NCI-H82 (cell line): Measurements from ENCODE around the gene DEDD2.
"Not testable (repeated sequence)": the region's sequence is repeated elsewhere in the genome, so short reads cannot be mapped to it uniquely, and the experiment has no call there.

ENCODE experiments used
- DNase-seq: peaks from one replicate; lab custom pipeline; 2025; lab: John Stamatoyannopoulos, UW

Gene DEDD2

GRCh38 chr19:42217520-42218437 lies at the start of gene DEDD2:
Gene DEDD2 (minus strand): TSS chr19:42217677. CDS start chr19:42217007, 670 bp downstream.
- DNase-seq, result peak; percentile 98

DNA sequence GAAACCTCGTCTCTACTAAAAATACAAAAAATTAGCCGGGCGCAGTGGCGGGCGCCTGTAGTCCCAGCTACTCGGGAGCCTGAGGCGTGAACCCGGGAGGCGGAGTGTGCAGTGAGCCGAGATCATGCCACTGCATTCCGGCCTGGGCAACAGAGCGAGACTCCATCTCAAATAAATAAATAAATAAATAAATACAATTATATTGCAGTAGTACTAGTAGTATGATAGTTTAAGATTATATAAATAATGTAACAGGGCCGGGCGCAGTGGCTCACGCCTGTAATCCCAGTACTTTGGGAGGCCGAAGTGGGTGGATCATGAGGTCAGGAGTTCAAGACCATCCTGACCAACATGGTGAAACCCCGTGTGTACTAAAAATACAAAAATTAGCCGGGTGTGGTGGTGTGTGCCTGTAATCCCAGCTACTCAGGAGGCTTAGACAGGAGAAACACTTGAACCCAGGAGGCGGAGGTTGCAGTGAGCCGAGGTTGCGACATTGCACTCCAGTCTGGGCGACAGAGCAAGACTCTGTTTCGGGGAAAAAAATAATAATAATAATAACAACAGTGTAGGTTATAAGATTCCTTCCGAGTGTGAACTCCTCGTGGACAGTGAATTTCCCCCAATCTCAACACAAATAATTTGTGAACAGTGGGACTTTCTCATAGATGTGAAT lies 49.6 kb upstream of the DEDD2 start:
- DNase-seq, result not testable (repeated sequence)

DNA sequence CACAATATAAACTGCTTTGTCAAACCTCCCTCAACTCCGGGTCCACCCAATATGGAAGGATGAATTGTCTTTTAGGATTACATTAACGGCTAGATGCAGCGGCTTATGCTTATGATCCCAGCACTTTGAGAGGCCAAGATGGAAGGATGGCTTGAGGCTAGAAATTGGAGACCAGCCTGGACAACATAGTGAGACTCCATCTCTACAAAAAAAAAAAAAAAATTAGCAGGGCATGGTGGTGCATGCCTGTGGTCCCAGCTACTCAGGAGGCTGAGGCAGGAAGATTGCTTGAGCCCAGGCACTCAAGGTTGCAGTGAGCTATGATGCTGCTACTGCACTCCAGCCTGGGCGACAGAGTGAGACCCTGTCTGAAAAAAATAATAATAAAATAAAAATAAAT lies 48.6 kb upstream of the DEDD2 start:
- DNase-seq, result not testable (repeated sequence)

DNA sequence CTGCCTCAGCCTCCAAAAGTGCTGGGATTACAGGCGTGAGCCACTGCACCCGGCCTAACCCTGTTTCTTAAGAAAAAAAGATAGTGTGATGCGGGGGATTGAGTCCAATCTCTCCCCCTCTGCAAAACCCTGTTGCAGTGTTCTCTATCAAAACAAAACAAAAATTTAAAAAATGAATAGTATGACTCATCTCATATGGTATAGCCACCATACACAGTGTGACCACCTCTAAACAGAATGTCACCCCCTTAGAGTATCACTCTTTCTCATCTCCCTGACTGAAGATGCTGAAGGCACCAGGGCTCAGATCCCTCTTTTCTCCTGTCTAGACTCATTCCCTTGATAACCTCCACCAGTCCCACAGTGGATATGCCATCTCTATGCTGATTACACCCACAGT lies 44.3 kb upstream of the DEDD2 start:
- DNase-seq, result no peak

DNA sequence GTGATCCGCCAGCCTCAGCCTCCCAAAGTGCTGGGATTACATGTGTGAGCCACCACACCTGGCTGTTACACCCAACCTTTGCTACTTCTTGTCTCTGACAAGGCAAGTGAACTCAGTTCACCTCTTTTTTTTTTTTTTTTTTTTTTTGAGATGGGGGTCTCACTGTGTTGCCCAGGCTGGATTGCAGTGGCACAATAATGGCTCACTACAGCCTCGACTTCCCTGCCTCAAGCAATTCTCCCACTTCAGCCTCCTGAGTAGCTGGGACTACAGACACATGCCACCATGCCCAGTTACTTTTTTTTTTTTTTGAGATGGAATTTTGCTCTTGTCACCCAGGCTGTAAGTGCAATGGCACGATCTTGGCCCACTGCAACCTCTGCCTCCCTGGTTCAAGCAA lies 40.4 kb upstream of the DEDD2 start:
- not testable (repeated sequence) for DNase-seq

GRCh38 chr19:42255766-42256745 lies 38.6 kb upstream of the DEDD2 start:
- peak; percentile 81 for DNase-seq

DNA sequence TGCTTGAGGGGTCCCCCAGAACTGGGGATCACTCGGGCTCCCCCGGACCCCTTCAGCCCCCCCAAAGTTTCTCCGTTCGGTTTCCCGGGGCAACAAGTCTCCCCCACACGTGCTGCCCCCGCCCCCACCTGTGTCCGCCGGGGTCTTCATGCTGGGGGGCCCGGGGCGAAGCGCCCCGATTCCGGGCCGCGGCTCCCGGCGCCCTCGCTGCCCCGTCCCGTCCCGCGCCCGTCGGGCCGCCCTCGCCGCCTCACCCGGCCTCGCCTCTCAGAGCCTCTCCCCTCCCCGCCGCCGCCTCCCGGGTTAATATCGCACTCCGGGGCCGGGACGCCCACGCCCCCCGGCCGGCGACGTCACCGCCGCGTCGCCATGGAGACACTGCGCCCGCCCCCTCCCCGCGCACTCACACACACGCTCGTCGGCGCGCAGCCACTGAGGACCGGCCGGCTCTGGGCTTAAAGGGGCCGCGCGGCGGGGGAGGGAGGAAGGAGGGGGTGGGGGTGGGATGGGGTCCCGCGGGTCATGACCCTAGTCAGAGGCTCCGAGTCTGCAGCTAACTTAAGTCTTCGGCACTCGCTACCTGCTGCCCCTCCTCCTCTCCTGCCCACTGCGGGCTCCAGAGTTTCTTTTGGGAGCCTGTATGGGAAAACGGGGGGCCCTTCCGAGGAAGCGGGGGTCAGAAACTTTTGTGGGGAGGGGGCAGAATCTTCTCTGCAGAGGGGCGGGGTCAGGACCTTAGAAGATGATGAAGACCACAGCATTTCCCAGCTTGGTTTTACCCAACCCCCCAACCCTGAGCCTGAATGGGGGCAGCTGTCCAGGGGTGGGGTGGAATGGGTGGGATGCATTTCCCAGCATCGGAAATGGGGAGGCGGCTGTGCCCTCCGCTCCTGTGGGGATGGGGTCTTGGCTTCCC lies 37.6 kb upstream of the DEDD2 start, which contains the start of gene ERF:
TSS of gene ERF (minus strand) at position 279 of the 916 bp plus-strand sequence. CDS start at position 150, 129 bp downstream.
- DNase-seq, result peak; percentile 94

DNA sequence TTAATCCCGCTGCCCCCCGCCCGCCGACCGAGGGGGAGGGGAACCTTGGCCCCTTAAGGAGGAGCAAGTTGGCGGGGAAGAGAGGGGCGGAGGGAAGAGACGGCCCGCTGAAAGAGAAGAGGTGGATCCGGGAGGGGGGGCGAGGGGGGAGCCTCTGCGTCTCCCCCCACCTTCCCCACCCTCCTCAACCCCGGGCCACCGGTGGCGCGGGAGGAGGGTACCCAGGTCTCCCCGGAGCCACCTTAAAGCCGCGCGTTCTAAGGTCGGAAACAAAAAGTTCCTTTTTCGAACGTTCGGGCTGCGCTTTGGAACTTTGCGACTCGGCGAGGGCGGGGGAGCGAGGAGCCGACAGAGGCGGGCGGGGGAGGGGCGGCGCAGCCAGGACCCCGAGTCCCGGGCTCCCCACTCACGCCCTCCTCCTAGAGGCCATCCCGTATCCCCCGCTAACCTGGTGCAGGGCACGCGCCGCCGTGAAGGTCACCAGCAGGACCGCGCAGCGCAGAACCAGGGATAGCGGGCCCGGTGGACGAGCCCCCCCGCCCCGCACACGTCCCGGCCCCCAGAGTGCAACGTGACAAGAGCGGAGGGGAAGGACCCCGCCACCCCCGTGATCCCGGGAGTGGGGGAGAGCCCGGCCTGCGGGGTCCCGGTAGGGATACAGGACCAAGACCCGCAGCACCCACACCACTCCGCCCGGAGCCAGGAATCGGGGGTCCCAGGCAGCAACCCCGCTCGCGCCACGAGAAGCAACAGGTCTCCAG lies 36.8 kb upstream of the DEDD2 start:
- peak; percentile 91 for DNase-seq

- DNase-seq, result peak; percentile 91
Observed at GRCh38 chr19:42253245-42254088, 36.0 kb upstream of the DEDD2 start.

DNA sequence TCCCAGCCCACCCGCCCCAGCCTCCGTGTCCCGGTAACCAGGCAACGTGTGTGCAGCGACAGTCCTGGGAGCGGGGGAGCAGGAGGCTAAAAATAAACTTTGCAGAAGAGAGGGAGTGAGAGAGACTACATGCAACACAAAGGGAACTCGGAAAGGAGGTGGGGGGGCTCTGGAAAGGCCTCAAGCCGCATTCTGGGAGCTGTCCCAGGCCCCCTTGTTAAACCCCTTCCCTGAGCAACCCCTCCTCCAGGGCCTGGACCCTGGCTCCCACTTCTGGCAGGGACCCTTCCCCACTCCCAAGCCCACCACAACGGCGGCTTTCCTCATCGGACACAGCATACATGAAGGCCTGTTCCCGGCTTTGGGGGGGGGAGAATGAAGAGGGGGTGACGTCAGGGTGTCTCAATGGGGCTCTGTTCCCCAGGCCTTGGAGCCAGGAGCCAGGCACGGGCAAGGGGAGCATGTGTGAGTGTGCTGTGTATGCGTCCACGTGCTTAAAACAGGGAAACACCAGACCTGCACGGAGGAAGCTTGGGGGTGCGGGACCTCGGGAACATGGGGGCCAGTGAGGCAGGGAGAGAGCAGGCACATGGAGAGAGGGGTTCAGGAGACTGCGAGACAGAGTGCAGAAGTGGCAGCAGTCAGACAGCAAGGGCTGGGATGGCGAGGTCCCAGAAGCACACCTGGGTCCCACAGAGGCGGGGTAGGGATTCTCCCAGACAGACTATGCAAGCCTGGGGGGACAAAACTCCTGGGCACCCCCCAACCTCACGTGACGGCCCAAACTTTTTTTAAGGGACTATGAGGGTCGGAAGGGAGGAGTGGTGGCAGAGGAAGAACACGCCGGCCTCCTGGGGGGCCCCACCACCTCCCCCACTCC lies 35.1 kb upstream of the DEDD2 start:
- no peak for DNase-seq

DNA sequence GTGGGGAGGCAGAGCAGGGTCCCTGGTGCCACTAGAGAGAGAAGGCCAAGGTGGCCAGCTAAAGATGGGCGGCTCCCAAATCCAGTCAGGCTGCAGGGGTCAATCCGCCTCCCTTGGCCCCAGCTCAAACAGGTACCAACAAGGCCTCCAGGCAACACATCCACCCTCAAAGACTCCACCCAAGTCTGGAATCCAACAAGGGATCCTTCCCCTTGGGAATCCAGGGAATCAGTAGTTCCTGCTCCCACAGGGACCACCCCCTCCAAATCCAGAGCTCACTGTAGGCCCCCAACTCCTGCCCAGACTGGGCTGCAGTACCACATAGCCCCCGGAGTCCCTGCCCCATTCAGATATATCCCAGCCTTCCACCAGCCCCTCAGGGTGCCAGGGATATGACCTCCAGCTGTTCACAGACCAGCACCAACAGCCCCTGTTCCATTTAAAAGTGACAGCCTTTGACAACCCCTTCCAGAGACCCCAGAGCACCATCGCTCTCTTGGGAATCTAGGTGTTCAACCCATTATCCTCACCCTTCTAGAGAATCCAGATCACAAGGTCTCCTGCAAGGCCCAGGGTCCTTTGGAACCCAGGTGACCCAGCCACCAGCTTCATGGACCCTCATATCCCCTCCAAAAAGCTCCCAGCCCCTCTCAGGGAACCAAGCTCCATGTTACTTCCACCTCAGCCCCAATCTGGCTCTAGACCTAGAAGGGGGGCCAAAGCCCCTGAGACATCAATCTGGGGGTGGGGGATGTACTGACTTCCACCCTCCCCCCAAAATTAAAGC lies 34.3 kb upstream of the DEDD2 start:
- DNase-seq, result no peak

DNA sequence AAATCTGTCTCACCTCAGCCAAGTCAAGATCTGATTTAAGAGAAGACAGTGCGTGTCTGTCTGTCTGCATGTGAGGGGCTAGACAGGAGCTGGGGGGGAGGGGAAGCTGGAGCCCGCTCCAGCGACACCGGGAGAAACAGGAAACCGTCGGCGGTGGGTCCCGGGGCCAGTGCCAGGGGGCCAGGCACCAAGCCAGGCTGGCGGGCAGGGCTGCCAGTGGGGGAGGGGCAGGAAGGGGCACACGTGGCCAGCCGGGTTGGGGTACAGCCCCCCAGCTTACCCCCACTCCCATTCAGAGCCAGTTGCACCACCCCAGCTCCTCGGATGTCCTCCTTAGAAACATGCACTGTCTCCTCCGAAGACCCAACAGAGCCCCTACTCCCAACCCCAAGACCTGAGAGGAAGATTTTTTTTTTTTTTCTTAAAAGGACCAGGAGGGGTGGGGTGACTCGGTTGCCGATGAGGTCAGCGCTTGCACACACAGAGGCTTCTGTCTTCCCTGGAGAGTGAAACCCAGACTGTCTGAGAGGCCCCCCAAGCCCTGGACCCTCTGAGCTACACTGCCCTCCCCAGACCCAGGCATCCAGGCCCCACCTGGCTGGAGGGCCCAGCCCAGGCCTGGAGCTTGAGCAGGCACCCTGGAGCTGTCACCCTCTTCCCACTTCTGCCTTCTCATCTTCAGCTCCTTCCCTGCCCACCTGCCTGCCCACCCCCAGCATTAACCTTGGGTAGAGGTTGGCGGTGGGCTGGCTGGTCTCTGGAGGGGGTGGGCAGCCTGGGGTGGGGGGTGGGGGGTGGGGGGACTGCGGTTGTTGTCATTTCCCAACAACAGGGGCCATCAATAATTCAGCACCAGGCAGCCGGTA lies 33.4 kb upstream of the DEDD2 start:
- DNase-seq, result no peak

- DNase-seq, result no peak
Observed at GRCh38 chr19:42250183-42250665, 32.7 kb upstream of the DEDD2 start.

DNA sequence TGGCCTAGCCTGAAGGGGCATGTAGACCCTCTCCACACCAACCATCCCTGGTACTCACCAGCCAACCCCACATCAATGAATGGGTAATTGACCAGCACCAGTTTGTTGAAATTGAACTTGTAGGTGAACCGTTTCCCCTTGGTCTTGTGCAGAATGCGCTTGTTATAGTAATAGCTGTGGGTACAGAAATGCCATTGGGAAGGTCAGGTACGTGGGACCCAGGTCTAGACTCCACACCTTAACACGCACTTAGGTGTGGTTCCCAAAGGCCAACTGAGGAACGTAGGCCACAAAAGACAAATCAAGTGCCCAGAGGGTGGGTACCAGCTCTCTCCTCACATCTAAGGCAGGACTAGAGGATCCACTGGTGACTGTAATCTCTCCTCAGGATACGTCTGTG lies 32.3 kb upstream of the DEDD2 start:
- DNase-seq, result no peak

- no peak for DNase-seq
Observed at GRCh38 chr19:42249149-42249750, 31.8 kb upstream of the DEDD2 start.
